Measurements from ENCODE around the gene MYO5B. TPM values are rescaled to one million over a fixed set of nuclear protein-coding genes. Genes with fewer than 3 reads are reported as not detected.

Gene MYO5B
- total RNA-seq, 4 donors from 2014 or later = 32.0 to 63.3 (median 46.8) TPM

DNA sequence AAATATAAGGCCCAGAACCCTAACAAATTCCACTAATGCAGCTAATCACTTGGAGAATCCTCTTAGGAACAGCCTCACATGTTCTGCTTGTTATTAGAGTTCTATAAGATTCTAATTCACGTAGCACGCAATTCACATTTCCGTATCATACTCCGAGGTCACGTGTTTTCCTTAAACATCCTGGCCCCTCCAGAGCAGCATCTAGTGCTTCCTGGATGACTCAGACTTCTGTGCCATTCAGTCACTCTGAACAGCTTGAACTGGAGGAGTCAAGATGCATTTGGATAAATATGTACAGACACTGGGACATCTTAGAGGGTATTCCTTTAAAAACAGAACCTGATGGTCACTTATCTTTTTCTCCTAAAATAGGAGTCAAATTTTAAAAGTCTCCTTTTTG is 156.5 kb downstream of the MYO5B start:
- 71 to 88% methylated on average over 5 of the region's 5 CpGs for WGBS, 2 donors

DNA sequence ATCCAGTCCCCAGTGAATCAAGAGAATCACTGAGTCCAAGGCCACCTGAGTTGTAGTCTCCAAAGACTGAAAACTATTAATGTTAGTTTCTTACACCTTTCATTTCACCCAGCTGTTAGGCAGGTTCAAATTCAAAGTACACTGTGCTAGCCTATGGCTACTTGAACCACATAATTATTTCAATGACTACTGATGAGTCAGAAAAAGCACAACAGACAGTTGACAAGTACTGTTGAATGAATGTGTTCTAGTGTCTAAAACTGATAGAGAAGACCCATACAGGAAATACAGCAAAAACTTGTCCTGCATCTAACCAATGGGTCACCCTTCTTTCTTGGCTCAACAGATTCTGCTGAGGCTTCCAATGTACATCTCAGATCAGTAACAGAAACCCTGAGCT is 160.9 kb downstream of the MYO5B start:
- H3K9me3 ChIP-seq = no peaks in the 10 kb centered on the region
- intact Hi-C loops (cut with DNase I) = no loop called here
- TF ChIP-seq POLR2A (IDR thresholded peaks at IDR 0.05) = no peak
- TF ChIP-seq, protein P1, sequence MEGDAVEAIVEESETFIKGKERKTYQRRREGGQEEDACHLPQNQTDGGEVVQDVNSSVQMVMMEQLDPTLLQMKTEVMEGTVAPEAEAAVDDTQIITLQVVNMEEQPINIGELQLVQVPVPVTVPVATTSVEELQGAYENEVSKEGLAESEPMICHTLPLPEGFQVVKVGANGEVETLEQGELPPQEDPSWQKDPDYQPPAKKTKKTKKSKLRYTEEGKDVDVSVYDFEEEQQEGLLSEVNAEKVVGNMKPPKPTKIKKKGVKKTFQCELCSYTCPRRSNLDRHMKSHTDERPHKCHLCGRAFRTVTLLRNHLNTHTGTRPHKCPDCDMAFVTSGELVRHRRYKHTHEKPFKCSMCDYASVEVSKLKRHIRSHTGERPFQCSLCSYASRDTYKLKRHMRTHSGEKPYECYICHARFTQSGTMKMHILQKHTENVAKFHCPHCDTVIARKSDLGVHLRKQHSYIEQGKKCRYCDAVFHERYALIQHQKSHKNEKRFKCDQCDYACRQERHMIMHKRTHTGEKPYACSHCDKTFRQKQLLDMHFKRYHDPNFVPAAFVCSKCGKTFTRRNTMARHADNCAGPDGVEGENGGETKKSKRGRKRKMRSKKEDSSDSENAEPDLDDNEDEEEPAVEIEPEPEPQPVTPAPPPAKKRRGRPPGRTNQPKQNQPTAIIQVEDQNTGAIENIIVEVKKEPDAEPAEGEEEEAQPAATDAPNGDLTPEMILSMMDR (IDR thresholded peaks at IDR 0.05) = no peak
- peaks cover 0 to 10% (median 0%) of the 10 kb centered on the region in 3 donors for H3K36me3 ChIP-seq
- no peaks in the 10 kb centered on the region for H3K4me1 ChIP-seq
- H3K27ac ChIP-seq = no peak overlapping the region
- H3K4me3 ChIP-seq = no peak overlapping the region
- DNase-seq = no peak
- no peaks in the 10 kb centered on the region for H3K27me3 ChIP-seq

More for the DNA sequence above, 156.5 kb downstream of the MYO5B start:
- no peaks in the 10 kb centered on the region for H3K4me1 ChIP-seq
- H3K27me3 ChIP-seq = peaks cover 0 to 4% (median 0%) of the 10 kb centered on the region in 4 donors
- H3K27ac ChIP-seq = no peak overlapping the region
- DNase-seq = no peak
- TF ChIP-seq, protein P1 (IDR thresholded peaks at IDR 0.05) = no peak
- no peak for TF ChIP-seq POLR2A (IDR thresholded peaks at IDR 0.05)
- H3K36me3 ChIP-seq = peaks cover 0 to 10% (median 0%) of the 10 kb centered on the region in 3 donors
- no peaks in the 10 kb centered on the region for H3K9me3 ChIP-seq
- H3K4me3 ChIP-seq = no peak overlapping the region
- intact Hi-C loops (cut with DNase I) = no loop called here

DNA sequence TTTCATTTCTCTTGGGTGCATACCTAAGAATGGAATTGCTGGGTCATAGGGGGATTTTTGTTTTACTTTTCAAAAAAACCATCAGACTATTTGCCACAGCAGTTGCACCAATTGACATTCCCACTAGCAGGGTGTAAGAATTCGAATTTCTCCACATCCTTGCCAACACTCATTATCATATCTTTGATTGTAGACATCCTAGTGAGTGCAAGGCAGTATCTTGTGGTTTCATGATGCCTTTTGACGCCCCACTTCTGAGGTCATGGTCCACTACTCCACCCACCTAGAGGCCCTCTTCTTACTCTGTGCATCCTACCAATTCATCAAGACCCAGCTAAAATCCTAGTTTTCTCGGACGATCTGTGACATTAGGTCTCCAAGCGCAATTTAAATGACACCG is 161.9 kb downstream of the MYO5B start:
- no peak overlapping the region for H3K27ac ChIP-seq
- peaks cover 0 to 10% (median 0%) of the 10 kb centered on the region in 3 donors for H3K36me3 ChIP-seq
- DNase-seq = no peak
- WGBS, 2 donors = 67 to 68% methylated on average over 6 of the region's 6 CpGs
- H3K9me3 ChIP-seq = no peaks in the 10 kb centered on the region
- intact Hi-C loops (cut with DNase I) = no loop called here
- H3K4me1 ChIP-seq = no peaks in the 10 kb centered on the region
- no peak overlapping the region for H3K4me3 ChIP-seq
- no peak for TF ChIP-seq POLR2A (IDR thresholded peaks at IDR 0.05)
- TF ChIP-seq, protein P1 (IDR thresholded peaks at IDR 0.05) = no peak
- no peaks in the 10 kb centered on the region for H3K27me3 ChIP-seq

DNA sequence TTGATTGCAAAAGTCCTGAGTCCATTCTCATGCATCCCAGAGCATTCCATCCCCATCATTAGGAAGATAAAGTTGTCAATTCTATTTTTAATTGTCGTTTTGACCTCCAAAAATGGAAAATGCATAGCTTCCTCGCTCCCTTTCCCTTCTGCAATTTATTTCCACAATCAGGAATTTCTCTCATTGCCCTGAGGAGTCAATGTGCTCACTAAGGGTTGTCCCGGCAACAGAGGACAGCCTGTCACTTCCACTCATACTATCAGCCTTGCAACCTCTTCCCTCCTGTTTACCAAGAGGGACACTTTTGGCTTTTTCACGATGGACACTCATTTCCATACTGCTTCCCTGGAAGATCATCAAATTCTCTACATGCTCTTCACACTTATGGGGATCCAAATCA is 164.8 kb downstream of the MYO5B start:
- intact Hi-C loops (cut with DNase I) = no loop called here
- DNase-seq = no peak
- WGBS, 2 donors = 58 to 65% methylated on average over 4 of the region's 4 CpGs

DNA sequence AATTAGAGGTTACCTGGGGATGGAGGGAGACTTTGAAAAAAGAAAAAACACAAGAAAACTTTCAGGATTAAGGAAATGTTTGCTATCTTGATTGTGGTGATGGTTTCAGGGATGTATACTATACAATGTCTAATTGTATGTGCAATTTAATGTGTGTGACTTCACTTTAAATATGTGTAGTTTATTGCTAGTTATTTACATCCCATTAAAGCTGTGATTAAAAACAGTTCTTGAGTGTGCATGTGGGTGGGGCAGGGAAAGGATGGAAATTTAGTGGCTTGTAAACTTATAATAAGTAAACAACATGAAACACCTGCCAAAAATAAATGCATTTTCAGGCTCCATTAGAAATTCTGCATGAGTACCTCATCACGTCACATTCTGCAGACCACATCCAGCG is 167.0 kb downstream of the MYO5B start:
- H3K9me3 ChIP-seq = peaks cover 0 to 7% (median 0%) of the 10 kb centered on the region in 3 donors
- TF ChIP-seq, protein P1 (IDR thresholded peaks at IDR 0.05) = no peak
- no peak for TF ChIP-seq POLR2A (IDR thresholded peaks at IDR 0.05)
- WGBS, 2 donors = 69 to 74% methylated on average over 2 of the region's 2 CpGs
- no peaks in the 10 kb centered on the region for H3K4me1 ChIP-seq
- no peak for DNase-seq
- no peak overlapping the region for H3K27ac ChIP-seq
- no peaks in the 10 kb centered on the region for H3K27me3 ChIP-seq
- H3K36me3 ChIP-seq = no peaks in the 10 kb centered on the region
- intact Hi-C loops (cut with DNase I) = no loop called here
- H3K4me3 ChIP-seq = no peak overlapping the region

More for the DNA sequence above, 164.8 kb downstream of the MYO5B start:
- no peak for TF ChIP-seq POLR2A (IDR thresholded peaks at IDR 0.05)
- TF ChIP-seq, protein P1 (IDR thresholded peaks at IDR 0.05) = no peak
- Histone ChIP-seq H3K27me3 (no peaks in the 10 kb centered on the region), H3K9me3 (peaks cover 0 to 5% (median 0%) of the 10 kb centered on the region in 3 donors), H3K4me1 (no peaks in the 10 kb centered on the region), H3K36me3 (peaks cover 0 to 2% (median 0%) of the 10 kb centered on the region in 3 donors), H3K4me3 (no peak overlapping the region), H3K27ac (no peak overlapping the region)

Data from esophagus squamous epithelium (tissue), 5 donors.